Testis (tissue), 3 donors: ENCODE data around the gene DOHH. TPM values are rescaled to one million over a fixed set of nuclear protein-coding genes. Genes with fewer than 3 reads are reported as not detected.
A peak's percentile ranks its signal among the peaks of the same experiment; 100 is the strongest.

Source experiments
- DNase-seq: peaks from one replicate; pipeline ENCODE4 v3.0.0-alpha.2; 2019
- H3K27ac ChIP-seq, 2 donors: fragments of 200-600 bp; sonication (generic); one replicate each; pipeline ENCODE4 v1.5.1; 2019
- H3K27me3 ChIP-seq: fragments of 200-600 bp; sonication (generic); one replicate; pipeline ENCODE4 v1.5.1; 2019
- H3K36me3 ChIP-seq: fragments of 200-600 bp; sonication (generic); one replicate; pipeline ENCODE4 v1.5.1; 2017; ENCODE audit warnings: low read depth; ENCODE audit errors: missing control alignments
- H3K4me1 ChIP-seq: fragments of 200-600 bp; sonication (generic); one replicate; pipeline ENCODE4 v1.5.1; 2019
- H3K4me3 ChIP-seq, 2 donors: fragments of 200-600 bp; sonication (generic); one replicate each; pipeline ENCODE4 v1.5.1; 2017 to 2019
- H3K9me3 ChIP-seq: fragments of 200-600 bp; sonication (generic); one replicate; pipeline ENCODE4 v1.5.1; 2017
- POLR2A ChIP-seq: fragments of 450-650 bp; IDR thresholded peaks from one replicate; pipeline ENCODE4 v1.6.1; 2017; ENCODE audit warnings: antibody characterized with exemption, mild to moderate bottlenecking, moderate library complexity
- WGBS, 2 donors: methylation state at CpG; one replicate each; pipeline ENCODE4 v1.1.5; 2018; 5-methylcytosine and 5-hydroxymethylcytosine counted together
- intact Hi-C: fragments of 100-400 bp; cut with DNase I; formaldehyde crosslinking; loops from one replicate; pipeline ENCODE4 v1.15.1; 2023; ENCODE audit warnings: low total_unique reads
- polyA plus RNA-seq: library from polyadenylated mRNA; stranded (reverse); fragments of 350-450 nt; fragmentation: Illumina TruSeq; extraction: RNeasy Lipid Tissue Mini Kit (QIAGEN cat#74804); gene quantifications from one replicate; pipeline ENCODE4 v1.2.3, GENCODE V29; 2014; ENCODE audit warnings: low read depth, low replicate concordance; ENCODE audit not compliant: insufficient read depth
- total RNA-seq, 2 donors: library from RNA; depleted of rRNA; stranded (reverse); fragments of >200 nt; gene quantifications; one replicate each; pipeline ENCODE4 v1.2.3, GENCODE V29; 2016
- TF ChIP-seq, protein P1 (sequence below), 3 experiments: fragments of 450-650 bp in 2 of 3; fragments of 200-600 bp in 1 of 3; sonication (generic) in 1 of 3; IDR thresholded peaks; one replicate each; pipeline ENCODE4 v1.5.1; 2016 to 2019; ENCODE audit warnings: antibody characterized with exemption in 3 of 3, mild to moderate bottlenecking in 2 of 3, moderate library complexity in 1 of 3

Gene DOHH
- total and polyA plus RNA-seq, 3 donors from 2014 or later, result 10.7 to 29.1 (median 23.5) TPM

DNA sequence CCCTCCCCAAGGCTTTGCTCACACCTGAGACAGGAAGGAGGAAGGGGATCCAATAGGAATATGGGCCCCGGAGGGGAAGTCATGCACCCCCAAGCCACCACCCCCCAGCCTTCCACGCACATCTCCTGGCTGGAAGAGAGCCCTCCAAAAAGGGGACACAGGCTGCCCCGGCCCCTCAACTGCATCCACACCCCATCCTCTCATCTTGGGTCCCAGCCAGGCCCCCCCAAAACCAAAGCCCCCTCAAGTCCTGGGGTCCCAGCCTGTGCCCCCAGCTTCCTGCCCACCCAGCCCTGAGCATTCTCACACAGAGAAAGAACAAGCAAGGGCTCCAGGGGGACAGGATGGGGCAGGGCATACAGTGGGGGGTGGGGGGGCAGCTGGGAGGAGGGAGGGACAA, 32.3 kb downstream of the DOHH start:
- Histone ChIP-seq H3K9me3 (no peaks in the 10 kb centered on the region), H3K27ac (no peak overlapping the region), H3K27me3 (no peaks in the 10 kb centered on the region), H3K4me1 (peaks cover 11% of the 10 kb centered on the region), H3K4me3 (no peak overlapping the region), H3K36me3 (no peaks in the 10 kb centered on the region)
- WGBS, 2 donors, result 89 to 96% methylated on average over 3 of the region's 3 CpGs
- intact Hi-C loops, result no loop called here
- no peak for DNase-seq
- TF ChIP-seq, protein P1, sequence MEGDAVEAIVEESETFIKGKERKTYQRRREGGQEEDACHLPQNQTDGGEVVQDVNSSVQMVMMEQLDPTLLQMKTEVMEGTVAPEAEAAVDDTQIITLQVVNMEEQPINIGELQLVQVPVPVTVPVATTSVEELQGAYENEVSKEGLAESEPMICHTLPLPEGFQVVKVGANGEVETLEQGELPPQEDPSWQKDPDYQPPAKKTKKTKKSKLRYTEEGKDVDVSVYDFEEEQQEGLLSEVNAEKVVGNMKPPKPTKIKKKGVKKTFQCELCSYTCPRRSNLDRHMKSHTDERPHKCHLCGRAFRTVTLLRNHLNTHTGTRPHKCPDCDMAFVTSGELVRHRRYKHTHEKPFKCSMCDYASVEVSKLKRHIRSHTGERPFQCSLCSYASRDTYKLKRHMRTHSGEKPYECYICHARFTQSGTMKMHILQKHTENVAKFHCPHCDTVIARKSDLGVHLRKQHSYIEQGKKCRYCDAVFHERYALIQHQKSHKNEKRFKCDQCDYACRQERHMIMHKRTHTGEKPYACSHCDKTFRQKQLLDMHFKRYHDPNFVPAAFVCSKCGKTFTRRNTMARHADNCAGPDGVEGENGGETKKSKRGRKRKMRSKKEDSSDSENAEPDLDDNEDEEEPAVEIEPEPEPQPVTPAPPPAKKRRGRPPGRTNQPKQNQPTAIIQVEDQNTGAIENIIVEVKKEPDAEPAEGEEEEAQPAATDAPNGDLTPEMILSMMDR (IDR thresholded peaks at IDR 0.05), result no peak
- TF ChIP-seq POLR2A, result no peak

DNA sequence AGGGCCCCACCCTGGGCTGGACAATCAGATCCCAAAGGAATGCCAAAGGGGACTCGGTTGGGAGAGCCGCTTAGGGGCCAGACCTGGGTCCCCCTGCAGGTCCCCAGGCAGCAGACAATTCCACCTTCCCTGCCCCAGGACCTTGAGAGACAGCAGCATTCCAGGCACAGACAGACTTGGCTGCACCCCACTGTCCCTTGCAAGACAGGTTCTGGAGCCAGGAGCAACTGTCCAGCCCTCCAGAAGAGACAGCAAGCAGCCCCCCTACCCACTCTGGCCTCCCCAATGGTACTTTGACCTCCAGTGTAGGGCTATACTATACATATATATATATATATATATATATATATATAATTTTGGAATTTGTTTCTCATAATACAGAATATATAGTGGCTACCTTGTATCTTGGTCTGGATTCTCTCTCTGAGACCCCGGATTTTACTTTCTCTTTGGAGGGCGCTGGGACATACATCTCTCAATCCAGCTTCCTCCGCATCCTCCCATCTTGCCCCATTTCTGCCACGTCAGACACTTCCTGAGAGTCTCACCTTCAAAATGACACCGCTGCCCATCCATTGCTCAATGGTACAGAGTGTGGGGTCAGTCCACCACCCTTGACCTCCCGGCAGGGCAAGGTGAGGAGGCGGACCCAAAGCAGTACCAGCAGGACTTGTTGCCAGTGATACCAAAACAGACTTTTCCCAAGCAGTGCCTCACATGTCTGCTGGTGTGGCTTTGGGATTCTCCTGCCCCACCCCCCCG, 32.9 kb downstream of the DOHH start:
- Histone ChIP-seq H3K4me3 (no peak overlapping the region), H3K27me3 (no peaks in the 10 kb centered on the region), H3K27ac (no peak overlapping the region), H3K4me1 (peaks cover 11% of the 10 kb centered on the region), H3K9me3 (no peaks in the 10 kb centered on the region), H3K36me3 (no peaks in the 10 kb centered on the region)
- TF ChIP-seq POLR2A, result no peak
- TF ChIP-seq, protein P1 (IDR thresholded peaks at IDR 0.05), result no peak
- intact Hi-C loops, result no loop called here
- DNase-seq, result no peak
- 92 to 93% methylated on average over 8 to 10 of the region's 10 CpGs for WGBS, 2 donors

DNA sequence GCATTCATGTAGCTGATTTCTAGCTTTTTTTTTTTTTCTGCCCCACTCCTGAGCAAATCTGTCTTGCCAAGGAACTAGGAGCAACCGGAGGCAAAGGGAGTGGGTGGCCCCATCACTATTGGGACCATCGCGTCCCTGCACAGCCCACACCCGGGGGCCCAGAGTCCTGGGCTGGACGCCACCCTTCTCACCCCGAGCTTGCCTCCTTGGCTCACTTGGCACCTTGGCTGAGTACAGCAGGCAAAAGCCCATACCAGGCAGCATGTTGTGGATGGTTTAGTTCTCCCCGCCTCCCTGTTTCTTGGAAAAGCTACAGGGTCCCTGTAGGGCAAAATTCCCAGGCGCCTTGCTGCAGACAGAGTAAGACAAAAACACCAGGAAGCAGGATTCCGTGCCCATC, 33.8 kb downstream of the DOHH start:
- 49 to 54% methylated on average over 9 of the region's 9 CpGs for WGBS, 2 donors
- H3K27ac ChIP-seq, result peak overlapping the region in 1 of 2 donors; percentile 54
- H3K27me3 ChIP-seq, result no peaks in the 10 kb centered on the region
- no peak overlapping the region for H3K4me3 ChIP-seq
- H3K4me1 ChIP-seq, result peaks cover 11% of the 10 kb centered on the region
- TF ChIP-seq POLR2A, result no peak
- TF ChIP-seq, protein P1 (IDR thresholded peaks at IDR 0.05), result no peak
- intact Hi-C loops, result no loop called here
- DNase-seq, result no peak
- no peaks in the 10 kb centered on the region for H3K36me3 ChIP-seq
- H3K9me3 ChIP-seq, result no peaks in the 10 kb centered on the region

DNA sequence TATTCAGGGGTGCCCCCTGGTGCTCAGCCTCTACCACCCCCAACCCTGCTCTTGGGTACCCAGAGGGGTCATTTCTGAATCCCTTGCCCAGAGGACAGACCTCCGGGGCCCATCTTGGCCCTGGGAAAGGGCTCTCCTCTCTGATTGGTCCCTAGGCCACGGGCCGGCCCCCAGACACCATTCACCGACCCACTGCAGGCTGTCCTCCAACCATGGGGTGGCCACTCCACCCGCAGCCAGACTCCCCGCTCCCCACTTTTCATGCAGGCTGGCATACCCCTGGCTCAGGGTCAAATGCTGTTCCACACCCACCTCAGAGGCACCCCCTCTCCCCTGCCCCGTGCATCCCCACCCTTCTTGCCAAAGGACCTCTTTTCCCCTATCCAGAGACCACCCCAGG, 34.9 kb downstream of the DOHH start:
- Histone ChIP-seq H3K4me1 (peaks cover 15% of the 10 kb centered on the region), H3K36me3 (no peaks in the 10 kb centered on the region), H3K27ac (peak overlapping the region in 1 of 2 donors; percentile 41), H3K9me3 (no peaks in the 10 kb centered on the region), H3K4me3 (no peak overlapping the region), H3K27me3 (no peaks in the 10 kb centered on the region)
- no peak for DNase-seq
- 77 to 86% methylated on average over 5 to 7 of the region's 7 CpGs for WGBS, 2 donors
- intact Hi-C loops, result no loop called here
- TF ChIP-seq POLR2A, result no peak
- TF ChIP-seq, protein P1 (IDR thresholded peaks at IDR 0.05), result no peak
